ENCODE measurements around the gene DIS3L. TPM values are rescaled to one million over a fixed set of nuclear protein-coding genes. Genes with fewer than 3 reads are reported as not detected.

Gene DIS3L
- total and polyA plus RNA-seq, 2 of the 13 experiments (the other 11 are each of a cell fraction or from before 2014, with no cell fraction given): 21.0 to 50.5 TPM

DNA sequence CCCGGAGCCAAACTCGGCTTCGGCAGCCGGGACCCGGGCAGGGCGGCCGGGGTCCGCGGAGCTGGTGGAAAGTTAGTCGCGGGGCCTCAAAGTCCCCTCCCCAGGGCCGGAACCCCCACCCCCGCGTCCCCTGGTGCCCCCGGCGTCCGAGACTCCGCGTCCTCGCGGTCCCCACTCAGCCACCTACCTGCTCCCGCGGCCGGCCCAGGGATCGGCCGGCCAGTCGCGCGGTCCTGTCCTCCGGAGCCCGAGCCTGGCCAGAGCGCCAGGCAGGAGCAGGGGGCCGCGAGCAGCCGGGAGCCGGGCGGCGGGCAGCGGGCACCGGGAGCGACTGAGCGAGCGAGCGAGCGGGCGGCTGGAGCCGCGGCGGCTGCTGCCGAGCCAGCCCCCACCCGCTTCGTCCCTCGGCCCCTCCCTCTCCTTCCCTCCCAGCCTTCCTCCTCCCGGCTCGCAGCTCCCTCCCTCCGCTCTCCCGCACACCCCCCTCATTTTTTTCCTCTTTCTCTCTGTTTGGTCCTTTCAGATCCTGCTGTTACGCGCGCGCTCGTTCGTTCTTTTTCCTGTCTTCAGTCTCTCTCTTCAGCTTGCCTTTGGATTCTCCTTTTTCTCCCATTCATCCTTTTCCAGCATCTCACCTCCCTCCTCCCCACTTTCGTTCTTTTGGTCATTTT is 39.8 kb upstream of the DIS3L start, which contains the start of gene MEGF11:
Gene MEGF11, minus strand, starts transcription at position 333 of the 671 bp plus-strand sequence. CDS start 125,347 bp downstream, outside the sequence.
- BruUV-seq (replicated peaks): no TSS peak
- peaks cover 25 to 83% of the 10 kb centered on the region in 2 experiments for H3K27me3 ChIP-seq (ENCODE audit: control insufficient read depth in 1 of 2, insufficient read depth in 2 of 2, low read length in 2 of 2)
- FAIRE-seq: no peak
- ATAC-seq: peak; percentile 63
- 18% methylated on average over 34 of the region's 64 CpGs for WGBS (ENCODE audit: low lambda C conversion rate)
- CTCF ChIA-PET (ENCODE audit: low intra/inter-chr PET ratio, low total read pairs): no interaction called here
- no peak within 1 kb of the TSS for H2AFZ ChIP-seq (ENCODE audit: low read length)
- H3K4me2 ChIP-seq (ENCODE audit: low read depth, low read length): peak within 1 kb of the TSS; percentile 98
- peaks cover 20% of the 10 kb centered on the region for H3K4me1 ChIP-seq (ENCODE audit: insufficient read depth, low read length)
- no peaks in the 10 kb centered on the region for H3K79me2 ChIP-seq (ENCODE audit: insufficient read depth, low read length)
- no peaks in the 10 kb centered on the region for H3K36me3 ChIP-seq (replicated peaks in 1 of 2; ENCODE audit: control insufficient read depth in 1 of 2, insufficient read depth in 2 of 2, low read length in 2 of 2)
- intact Hi-C loops (cut with micrococcal nuclease; ENCODE audit: unreplicated experiment) (no loop called here), in situ Hi-C loops (cut with HindIII; ENCODE audit: extremely low pct_ligation_motif_present, low pct_unique_long_range_greater_than_20kb) (loop anchor here (5.0 kb wide), 1 partner anchor 34 kb away; no protein-coding TSS in a partner anchor)
- POLR2A ChIA-PET: no interaction called here
- H3K27ac ChIP-seq (ENCODE audit: extremely low read length, insufficient read depth, low read length): no peak within 1 kb of the TSS
- H3K9ac ChIP-seq (ENCODE audit: insufficient read depth, low read depth, low read length): no peak within 1 kb of the TSS
- H3K9me3 ChIP-seq (ENCODE audit: low read length): no peaks in the 10 kb centered on the region
- TF ChIP-seq KDM2A (CRISPR knock-in tag; IDR thresholded peaks at IDR 0.05; ENCODE audit: borderline replicate concordance, low read depth): peak; percentile 8; the same call in 1 of the 2 replicates
- 0 out of 2 replicates have a peak, but pooled peaks have one; percentile 15 for TF ChIP-seq EZH2 (conservative IDR thresholded peaks at IDR 0.05; ENCODE audit: low read depth, low read length)
- no peak for TF ChIP-seq TGIF2 (CRISPR knock-in tag; IDR thresholded peaks at IDR 0.05)
- no peak for TF ChIP-seq ZNF383 (CRISPR knock-in tag; IDR thresholded peaks at IDR 0.05; ENCODE audit: borderline replicate concordance)
- TF ChIP-seq, protein P1, sequence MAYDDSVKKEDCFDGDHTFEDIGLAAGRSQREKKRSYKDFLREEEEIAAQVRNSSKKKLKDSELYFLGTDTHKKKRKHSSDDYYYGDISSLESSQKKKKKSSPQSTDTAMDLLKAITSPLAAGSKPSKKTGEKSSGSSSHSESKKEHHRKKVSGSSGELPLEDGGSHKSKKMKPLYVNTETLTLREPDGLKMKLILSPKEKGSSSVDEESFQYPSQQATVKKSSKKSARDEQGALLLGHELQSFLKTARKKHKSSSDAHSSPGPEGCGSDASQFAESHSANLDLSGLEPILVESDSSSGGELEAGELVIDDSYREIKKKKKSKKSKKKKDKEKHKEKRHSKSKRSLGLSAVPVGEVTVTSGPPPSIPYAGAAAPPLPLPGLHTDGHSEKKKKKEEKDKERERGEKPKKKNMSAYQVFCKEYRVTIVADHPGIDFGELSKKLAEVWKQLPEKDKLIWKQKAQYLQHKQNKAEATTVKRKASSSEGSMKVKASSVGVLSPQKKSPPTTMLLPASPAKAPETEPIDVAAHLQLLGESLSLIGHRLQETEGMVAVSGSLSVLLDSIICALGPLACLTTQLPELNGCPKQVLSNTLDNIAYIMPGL (CRISPR knock-in tag; IDR thresholded peaks at IDR 0.05; ENCODE audit: borderline replicate concordance in 1 of 2, low read depth in 1 of 2): no peak
- 0 out of 2 replicates have a peak, but pooled peaks have one; percentile 59 for TF ChIP-seq CBX2 (IDR thresholded peaks at IDR 0.05; ENCODE audit: low read depth, low read length)
- 0 out of 2 replicates have a peak, but pooled peaks have one; percentile 19 for TF ChIP-seq CBX2 (CRISPR knock-in tag; IDR thresholded peaks at IDR 0.05; ENCODE audit: low read depth)
- H3K4me3 ChIP-seq (replicated peaks in 1 of 3; ENCODE audit: insufficient read depth in 1 of 3, low read depth in 2 of 3, low read length in 3 of 3): peak within 1 kb of the TSS; percentile 53 to 69 (median 54)
- DNase-seq (ENCODE audit: low spot score): no peak
- H4K20me1 ChIP-seq (ENCODE audit: insufficient read depth, low read length): peaks cover 7% of the 10 kb centered on the region; the same call in 1 of the 2 replicates

All from HepG2 (cell line).